A172 (cell line): Measurements from ENCODE around the gene TLE5. TPM values are rescaled to one million over a fixed set of nuclear protein-coding genes. Genes with fewer than 3 reads are reported as not detected.
A peak's percentile ranks its signal among the peaks of the same experiment; 100 is the strongest.
"Not testable (repeated sequence)": the region's sequence is repeated elsewhere in the genome, so short reads cannot be mapped to it uniquely, and the experiment has no call there.

Source experiments
- DNase-seq: peaks from one replicate; pipeline ENCODE4 v3.0.0-alpha.2; 2015; ENCODE audit warnings: low spot score
- total RNA-seq: library from RNA; depleted of rRNA; stranded (reverse); fragments of >200 nt; shearing (Covaris generic); gene quantifications from 2 replicates; pipeline ENCODE4 v1.2.3, GENCODE V29; 2014

The TLE5 gene
- total RNA-seq, 1 experiment from 2014 or later = 521 TPM

GRCh38 chr19:3045191-3045590, 17.1 kb downstream of the TLE5 start:
- no peak for DNase-seq

GRCh38 chr19:3042621-3043267, 19.6 kb downstream of the TLE5 start:
- no peak for DNase-seq

- DNase-seq = no peak
These were observed 20.3 kb downstream of the TLE5 start for GRCh38 chr19:3041761-3042620.

- no peak for DNase-seq
These were observed 21.0 kb downstream of the TLE5 start for GRCh38 chr19:3041327-3041726.

GRCh38 chr19:3039641-3040077, 22.6 kb downstream of the TLE5 start:
- no peak for DNase-seq

GRCh38 chr19:3039125-3039524, 23.2 kb downstream of the TLE5 start:
- DNase-seq = no peak

- DNase-seq = no peak
These were observed 24.1 kb downstream of the TLE5 start for GRCh38 chr19:3038214-3038613.

GRCh38 chr19:3036977-3037544, 25.2 kb downstream of the TLE5 start:
- not testable (repeated sequence) for DNase-seq

- peak; percentile 93 for DNase-seq
These were observed 25.9 kb downstream of the TLE5 start for GRCh38 chr19:3036119-3036976.

GRCh38 chr19:3035542-3036118, 26.7 kb downstream of the TLE5 start:
- peak; percentile 99 for DNase-seq

GRCh38 chr19:3034656-3035541, 27.4 kb downstream of the TLE5 start:
- DNase-seq = peak; percentile 79

- DNase-seq = no peak
These were observed 28.0 kb downstream of the TLE5 start for GRCh38 chr19:3034406-3034655.

GRCh38 chr19:3033595-3034405, 28.5 kb downstream of the TLE5 start:
- DNase-seq = no peak

GRCh38 chr19:3031607-3031867, 30.8 kb downstream of the TLE5 start:
- DNase-seq = no peak

GRCh38 chr19:3029065-3029923, 33.0 kb downstream of the TLE5 start, which contains the start of gene TLE2:
Gene TLE2 (minus strand): TSS chr19:3029280. CDS start chr19:3028904, 376 bp downstream.
- no peak for DNase-seq

GRCh38 chr19:3028305-3029064, 33.8 kb downstream of the TLE5 start:
- DNase-seq = no peak

- no peak for DNase-seq
These were observed 34.4 kb downstream of the TLE5 start for GRCh38 chr19:3027981-3028304.

GRCh38 chr19:3027292-3027691, 35.0 kb downstream of the TLE5 start:
- DNase-seq = no peak
